Stimulated activated CD4-positive, alpha-beta T cell treated with anti-CD3 and anti-CD28 coated beads, Interleukin-12 subunit alpha, Interleukin-12 subunit beta, amount 100 ng/mL, for 48 hours (primary cell): ENCODE data around the gene MEF2D.

Experiments used
- DNase-seq, 3 donors: peaks; one replicate each; pipeline ENCODE4 v3.0.0-alpha.2; 2020; ENCODE audit warnings: low read depth in 2 of 3, low spot score in 1 of 3

Gene MEF2D

DNA sequence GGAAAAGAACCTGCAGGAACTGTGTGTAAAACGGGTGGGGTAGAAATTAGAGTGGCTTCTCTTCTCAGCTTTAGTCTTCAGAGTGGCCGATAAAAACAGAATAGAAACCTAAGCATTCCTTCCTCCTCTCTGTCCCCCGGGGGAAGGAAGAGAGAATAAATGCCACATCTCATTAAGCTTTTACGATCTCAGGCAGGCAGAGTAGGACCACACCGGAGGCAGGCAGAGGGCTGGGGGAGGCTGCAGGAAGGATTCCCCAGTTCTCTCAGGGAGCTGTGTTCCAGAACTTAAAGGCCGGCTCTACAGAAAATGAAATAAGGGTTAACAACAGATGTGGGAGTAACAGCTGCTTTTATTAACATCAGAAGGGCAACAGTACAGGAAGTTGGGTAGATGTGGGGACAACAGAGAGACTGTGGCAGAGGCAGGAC is 24.5 kb upstream of the MEF2D start:
- DNase-seq: no peak

DNA sequence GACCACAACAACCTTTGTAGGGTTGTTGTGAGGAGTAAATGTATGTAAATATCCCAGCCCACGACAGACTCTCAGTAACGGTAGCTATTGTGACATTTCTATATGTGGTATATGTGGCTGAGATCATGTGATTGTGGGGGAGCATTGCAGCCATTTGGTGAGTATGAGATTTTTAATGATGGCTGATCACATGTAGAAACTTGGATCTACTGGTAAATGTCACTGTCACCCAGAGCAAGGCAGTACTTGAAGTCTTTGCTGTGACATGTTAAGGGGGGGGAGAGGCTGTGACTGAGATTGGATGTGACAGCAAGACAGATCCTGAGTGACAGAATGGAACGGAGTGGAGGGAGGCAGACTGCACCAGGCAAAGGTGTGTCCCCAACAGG is 23.9 kb upstream of the MEF2D start:
- no peak for DNase-seq

DNA sequence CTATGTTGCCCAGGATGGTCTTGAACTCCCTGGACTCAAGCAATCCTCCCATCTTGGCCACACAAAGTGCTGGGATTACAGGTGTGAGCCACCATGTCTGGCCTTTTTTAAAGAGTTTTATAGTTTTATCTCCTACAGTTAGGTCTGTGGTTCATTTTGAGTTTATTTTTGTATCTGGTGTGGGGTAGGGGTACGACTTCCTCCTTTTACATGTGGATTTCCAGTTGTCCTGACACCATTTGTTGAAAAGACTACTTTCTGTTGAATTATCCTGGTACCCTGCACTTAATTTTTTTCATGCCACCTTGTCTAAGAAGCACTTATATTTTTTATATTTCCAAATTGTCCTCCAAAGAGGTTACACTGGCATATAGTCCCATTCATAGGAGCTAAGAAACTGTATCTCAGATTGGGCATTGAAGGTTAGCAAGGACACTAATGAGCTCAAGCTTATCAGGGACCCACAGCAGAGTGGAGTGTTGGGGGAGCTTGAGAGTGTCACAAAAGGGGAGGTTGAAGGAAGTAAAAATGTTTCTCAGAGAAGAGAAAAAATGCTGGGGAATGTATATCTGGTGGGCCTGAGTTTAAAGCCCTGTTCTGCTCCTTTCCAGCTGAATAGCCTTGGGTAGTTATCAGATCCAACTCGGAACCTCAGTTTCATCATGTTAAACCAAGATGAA is 23.4 kb upstream of the MEF2D start:
- DNase-seq: no peak

DNA sequence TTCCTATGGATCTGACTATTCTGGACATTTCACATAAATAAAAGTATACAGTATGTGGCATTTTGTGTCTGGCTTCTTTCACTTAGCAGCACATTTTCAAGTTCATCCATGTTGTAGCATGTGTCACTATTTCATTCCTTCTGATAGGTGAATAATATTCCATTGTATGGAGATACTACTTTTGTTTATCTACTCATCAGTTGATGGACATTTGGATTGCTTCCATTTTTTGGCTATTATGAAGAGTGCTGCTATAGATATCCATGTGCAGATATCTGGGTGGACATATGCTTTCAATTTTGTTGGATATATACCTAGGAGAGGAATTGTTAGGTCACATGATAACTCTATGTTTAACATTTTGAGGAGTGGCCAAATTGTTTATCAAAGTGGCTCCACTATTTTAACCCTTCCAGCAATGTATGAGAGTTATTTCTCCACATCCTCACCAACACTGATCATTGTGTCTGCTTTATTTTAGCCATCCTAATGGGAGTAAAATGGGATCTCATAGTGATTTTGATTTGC is 21.9 kb upstream of the MEF2D start:
- DNase-seq: no peak

DNA sequence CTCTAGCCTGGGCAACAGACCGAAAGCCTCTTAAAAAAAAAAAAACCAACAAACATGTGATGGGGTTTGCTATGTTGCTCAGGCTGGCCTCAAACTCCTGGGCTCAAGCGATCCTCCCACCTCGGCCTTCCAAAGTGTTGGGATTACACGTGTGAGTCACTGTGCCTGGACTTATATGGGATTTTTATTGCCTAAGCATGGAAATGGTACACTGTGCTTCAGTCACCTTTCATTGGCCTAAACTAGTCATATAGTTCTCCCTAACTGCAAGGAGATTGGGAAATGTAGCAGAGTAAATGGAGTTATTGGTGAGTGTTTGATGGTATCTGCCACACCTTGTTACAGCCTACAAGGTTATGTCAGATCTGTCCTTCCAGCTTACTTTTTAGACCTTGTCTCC is 17.2 kb upstream of the MEF2D start:
- no peak for DNase-seq

DNA sequence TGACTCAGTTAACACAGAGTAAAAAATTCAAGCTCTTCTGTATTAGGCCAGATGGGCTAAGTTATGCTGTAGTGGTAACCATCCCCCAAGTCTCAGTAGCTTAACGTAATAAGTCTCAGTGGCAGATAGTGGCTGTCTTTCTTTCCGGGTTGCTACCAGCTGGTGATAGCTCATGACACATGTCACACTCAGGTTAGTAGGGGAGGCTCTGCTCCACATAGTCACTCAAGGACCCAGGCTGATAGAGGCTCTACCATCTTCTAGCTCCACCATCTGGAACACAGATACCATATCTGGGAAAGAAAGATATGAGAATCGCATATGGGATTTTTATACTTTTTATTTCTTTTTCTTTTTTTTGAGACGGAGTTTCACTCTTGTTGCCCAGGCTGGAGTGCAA is 16.2 kb upstream of the MEF2D start:
- no peak for DNase-seq

DNA sequence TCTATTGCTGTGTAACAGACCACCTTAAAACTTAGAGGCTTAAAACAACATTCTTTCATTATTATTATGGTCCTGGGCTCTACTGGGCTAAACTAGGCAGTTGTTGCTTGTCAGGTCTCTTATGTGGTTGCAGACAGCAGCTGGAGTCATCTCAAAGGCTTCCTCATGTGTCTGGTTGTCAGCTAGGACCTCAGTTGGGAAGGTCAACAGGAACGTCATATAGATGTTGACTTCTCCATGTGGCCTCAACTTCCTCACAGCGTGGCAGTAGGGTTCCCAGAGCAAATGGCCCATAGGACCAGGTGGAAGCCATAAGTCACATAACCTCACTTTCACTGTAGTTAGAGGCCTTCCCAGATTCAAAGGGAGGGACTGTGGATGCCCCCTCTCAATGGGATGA is 15.4 kb upstream of the MEF2D start:
- no peak for DNase-seq

DNA sequence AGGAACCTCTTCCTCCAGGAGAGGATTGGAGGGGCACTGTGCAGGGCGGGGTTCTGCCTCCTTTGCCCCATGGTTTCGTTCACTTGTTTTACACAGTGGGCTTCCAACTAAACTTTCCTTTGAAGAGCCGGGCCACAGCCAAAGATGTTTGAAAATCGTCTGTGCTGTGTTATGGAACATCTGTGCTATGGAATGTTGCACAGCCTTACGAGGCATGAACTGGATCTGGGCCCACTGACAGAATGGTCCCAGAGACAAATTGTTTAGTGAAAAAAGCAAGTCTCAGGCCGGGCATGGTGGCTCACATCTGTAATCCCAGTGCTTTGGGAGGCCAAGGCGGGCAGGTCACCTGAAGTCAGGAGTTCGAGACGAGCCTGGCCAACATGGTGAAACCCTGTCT is 12.6 kb upstream of the MEF2D start:
- no peak for DNase-seq

DNA sequence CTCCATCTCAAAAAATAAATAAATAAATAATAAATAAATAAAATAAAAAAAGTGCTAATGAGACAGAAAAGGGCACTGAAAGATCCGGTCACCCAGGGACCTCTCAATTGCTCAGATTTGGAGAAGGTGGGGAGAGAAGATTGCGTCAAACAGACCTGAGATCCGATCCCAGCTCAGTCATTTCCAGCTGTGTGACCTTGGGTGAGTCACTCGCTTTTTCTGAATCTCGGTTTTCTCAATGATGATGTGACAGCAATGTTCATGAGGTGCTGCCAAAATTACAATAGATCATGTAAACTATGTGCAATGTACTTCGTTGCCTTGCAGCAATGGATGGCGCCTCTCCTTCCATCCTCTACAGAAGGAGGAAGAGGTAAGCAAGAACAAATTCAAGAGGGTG is 11.1 kb upstream of the MEF2D start:
- no peak for DNase-seq

DNA sequence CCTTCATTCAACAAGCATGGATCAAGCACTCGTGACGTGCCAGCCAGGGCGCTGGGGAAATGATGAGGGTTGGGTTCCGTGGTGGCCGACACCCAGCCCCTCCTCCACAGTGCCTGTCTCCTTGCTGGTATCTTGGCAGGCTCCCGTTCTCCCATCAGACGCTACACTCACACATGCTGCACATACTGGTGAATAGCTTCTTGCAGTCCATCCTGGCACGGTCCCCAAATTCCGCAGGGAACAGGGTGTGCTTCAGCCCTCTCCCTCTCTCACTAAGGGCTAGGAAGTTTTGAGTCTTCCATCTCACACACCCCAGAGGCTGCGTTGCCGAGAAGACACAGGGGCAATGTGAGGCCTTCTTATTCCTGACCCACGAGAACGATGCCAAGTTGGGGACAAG is 10.1 kb upstream of the MEF2D start:
- DNase-seq: no peak

DNA sequence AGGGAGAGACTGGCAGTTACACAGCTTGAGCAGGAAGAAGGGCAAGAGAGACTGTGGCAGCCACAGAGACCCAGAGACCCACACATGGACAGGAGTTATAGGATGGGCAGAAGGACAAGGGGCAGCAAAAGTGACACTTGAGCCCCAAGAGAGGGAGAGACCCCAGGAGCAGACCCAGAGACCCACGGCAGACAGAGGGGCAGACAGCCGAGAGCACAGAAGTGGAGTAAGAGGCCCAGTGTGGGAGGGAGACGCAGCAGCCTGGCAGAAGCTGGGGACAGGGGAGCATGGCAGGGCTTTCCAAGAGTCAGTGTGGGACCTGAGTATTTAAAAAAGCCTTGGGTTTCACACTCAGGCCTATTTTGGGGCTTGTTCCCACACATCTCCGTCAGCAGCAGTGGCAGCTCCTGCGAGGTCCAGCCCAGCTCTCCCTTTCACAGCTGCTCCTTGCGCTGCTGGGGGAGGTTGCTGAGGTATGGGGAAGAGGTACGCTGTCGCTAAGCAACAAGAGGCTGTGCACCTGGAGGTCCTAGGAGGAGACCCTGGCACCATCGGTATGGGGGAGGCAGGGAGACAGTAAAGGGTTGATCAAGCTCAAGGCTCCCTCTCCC is 9.0 kb upstream of the MEF2D start:
- no peak for DNase-seq

DNA sequence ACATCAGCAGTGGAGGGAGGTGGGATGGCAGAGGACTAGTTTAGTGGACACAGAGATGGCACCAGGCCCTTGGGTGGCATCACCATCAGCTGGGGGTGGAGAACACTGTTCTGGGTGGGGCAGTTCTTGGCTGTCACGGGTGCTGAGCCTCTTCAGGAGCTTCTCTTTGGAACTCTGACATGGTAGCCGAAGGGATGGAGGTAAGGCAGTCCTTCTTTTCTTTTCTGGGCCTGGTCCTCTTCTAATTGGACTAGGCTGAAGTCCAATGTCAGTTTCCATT is 8.3 kb upstream of the MEF2D start:
- DNase-seq: no peak

DNA sequence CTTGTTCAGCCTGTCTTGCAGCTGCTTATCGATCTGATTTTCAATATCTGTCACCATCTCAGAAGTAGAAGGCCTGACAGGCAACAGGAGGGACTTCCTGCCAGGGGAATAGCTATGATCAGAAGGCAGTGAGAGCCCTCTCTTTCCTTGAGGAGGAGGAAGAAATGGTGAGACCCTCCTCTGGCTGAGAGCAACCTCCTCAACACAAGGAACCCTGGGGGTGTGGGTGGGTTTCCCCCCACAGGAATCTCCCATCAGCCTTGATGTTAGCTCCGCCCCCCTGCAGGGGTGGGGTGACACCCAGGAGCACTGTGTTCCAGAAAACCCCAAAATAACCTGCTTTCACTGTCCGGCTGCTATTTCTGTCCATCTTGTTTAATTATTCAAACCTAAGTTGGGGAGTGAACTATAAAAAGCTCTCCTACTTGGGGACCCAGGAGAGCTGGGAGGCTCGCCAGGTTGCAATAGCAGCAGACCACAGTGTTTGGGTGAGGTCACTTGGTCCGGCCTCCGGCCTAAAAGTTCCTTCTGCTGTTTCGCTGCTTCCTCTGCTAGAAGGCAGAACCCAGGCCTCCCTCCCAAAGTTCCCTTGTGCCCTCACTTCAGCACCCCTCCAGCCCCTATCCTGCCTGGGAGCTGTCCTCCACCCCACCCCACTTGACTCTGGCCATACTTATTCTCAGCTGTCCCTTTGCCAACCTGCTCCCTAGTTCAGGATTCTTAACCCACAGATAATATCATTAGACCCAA is 7.8 kb upstream of the MEF2D start:
- no peak for DNase-seq

DNA sequence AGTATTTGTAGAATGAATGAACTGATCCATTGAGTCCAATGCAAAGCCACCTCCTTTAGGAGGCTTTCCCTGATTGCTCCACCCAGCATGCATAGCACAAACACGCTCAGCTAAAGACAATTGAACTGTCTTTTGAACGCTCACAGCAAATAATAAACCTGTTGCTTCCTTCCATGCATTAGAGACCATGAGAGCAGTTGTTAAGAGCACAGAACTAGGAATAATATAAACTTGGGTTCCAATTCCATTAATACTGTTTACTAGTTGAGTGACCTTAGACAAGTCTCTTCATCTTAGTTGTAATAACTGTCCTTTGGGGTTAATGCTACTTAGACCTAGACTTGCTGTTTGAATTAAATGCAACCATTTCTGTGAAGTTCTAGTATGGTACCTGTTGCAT is 5.9 kb upstream of the MEF2D start:
- no peak for DNase-seq

DNA sequence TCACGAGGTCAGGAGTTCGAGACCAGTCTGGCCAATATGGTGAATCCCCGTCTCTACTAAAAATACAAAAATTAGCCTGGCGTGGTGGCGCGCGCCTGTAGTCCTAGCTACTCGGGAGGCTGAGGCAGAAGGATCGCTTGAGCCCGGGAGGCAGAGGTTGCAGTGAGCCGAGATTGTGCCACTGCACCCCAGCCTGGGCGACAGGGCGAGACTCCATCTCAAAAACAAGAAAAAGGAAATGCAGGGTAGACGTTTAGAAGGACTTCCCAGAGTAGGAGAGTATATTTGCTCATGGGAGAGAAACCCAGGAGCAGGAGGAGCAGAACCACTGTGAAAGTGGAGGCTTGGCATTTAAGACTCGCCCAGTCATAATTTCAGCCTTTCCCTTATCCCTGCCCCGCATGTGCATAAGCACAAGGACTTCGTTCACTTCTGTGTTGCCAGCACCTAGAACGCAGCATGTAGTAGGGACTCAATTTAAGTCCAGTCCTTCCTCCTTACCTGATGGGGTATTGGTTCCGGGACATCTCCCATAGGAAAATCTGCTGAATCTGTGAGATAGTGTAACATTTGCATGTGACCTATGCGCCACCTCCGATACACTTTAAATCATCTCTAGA is 5.2 kb upstream of the MEF2D start:
- DNase-seq: no peak

DNA sequence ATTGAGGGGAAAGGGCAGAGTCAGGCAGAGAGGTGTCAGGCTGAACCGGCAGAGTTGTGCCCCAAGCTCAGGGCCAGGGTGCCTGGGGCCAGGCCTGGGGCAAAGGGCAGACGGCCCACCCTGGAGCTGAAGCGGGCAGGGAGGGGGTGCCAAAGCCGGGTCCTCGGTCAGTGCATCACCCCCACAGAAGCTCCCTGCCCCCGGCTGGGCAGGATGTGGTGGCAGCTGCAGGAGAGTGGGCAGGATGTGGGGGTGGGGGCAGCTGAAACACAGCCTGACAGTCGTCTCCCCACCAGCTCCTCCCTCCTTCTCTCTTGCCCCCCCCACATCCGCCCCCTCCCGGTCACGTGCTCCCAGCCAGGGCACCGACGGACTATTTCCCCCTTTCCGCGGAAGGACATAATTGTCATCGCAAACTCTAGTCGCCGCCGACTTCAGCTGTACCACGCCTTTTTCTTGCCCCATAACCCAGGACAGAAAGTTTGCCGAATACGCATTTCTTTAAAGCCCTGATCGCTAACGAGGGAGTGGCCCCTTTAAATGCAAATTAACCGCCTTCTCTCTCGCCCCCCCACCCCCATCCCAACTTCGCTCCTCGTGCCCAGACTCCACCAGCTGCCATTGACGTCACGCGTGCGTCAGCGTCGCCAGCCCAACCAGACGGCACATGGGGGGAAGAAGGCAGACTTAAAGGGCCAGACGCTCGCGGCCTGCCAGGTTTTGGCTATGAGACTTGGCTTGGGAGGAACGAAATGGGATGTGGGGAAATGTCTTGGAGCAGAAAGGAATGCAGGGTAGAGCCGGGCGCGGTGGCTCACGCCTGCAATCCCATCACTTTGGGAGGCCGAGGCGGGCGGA is 4.5 kb upstream of the MEF2D start:
- peak; percentile 96 to 98 (median 96) for DNase-seq

DNA sequence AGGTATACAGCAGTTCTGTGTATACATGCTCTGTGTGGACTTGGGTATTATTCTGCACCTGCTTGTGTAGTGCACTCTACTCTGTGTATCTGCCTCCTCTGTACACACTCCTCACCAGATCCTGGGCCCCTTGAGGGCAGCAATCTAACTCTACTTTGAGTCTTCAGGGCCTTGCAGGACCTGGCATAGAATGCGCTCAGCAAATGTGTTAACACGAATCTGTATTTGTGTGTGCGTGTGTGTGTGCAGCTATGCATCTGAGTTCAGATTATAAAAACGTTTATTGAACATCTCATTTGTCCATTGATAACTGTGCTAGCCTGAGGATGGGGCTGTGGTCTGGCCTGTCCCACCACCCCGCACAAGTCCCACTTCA is 3.9 kb upstream of the MEF2D start:
- DNase-seq: no peak

DNA sequence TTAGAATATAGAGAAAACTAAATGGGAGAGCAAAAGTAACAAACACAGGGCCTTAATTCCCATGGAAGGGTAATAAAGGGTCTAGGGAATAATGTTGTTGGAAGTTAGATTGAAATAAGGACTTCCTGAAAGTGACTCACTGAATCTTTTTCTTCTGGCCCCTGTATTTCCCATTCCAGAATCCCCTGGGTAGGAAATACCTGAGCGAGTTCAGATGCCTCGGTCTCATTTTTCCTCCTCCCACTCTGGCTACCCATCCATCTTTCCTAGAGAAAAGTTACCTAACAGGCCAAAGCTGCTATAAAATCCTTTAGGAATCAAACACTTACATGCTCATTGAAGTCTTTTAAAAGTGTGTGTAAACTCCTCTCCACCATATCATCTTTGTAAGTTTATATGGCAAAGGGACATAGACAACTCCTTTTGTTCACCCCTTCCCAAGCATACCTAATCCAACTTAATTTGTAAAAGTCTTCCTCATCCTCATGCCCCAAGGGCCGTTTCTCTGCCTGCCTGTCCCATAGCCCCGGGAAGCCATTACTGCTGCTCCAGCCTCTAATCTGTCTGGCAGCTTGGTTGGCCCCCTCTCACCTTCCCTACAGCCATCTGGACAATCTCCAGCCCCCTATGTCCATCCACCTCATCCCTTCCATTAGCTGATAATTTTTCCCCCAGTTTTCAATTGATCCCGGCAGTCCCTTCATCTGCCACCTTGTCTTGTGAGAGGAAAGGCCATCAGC is 3.3 kb upstream of the MEF2D start:
- no peak for DNase-seq

DNA sequence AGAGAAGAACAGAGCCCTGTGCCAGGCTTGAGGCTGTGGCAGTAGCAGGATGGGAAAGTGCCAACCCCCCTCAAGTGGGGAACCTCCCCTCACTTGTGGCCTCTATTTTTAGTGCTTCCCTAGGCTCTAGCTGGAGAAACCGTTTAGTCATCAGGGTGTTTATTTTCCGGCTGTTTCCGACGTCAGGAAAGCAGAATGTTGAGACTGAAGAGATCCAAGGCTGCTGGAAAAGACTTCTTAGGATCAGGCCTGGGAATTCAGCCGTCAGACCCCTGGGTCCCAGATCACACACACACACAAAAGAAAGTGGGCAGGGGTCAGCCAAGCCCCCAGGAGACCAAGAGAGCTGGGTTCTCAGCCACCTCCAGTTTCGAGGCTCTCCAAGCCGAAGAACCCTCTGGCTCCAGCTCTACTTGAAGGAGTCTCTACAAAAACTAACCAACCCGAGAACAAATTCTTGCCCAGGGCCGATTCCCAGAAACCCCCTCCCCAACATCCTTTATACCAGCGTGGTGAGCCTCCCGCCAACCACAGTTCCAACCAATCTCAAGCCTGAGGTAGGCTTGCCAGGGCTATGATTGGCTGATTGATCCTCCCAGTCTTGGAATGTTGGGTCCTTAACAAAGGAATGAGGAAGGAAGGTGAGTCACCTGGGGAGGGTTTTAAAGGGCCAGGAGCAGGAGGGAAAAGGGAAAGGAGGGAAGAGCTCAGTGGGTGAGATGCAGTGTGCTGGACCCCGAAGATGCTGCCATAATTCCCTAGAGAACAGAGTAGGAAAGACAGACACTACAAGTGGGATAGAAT is 2.5 kb upstream of the MEF2D start:
- DNase-seq: no peak

DNA sequence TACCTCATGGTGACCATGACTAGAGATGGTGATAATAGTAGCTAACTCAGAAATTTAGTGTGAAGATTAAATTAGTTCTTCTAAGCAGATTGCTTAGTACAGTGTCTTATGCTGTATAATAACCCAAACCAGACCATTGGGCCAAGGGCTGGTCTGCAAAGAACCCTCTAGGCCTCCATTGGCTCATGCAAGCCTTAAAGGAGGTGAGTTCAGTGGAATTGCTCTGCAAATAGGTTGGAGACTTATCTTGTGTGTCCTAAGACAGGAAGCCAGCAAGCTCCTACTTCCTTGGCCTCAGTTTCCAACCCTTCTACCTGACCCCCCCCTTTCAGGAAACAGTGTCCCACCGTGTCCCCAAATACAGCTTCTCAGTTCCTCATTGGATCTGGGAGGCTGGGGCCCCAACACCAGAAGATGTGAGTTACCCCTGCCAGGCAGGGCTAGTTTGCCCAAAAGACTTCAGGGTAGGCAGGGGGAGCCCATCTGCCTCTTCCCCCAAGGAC is 1.9 kb upstream of the MEF2D start:
- DNase-seq: no peak
